ENCODE measurements around the gene PWWP2B.

Gene PWWP2B

DNA sequence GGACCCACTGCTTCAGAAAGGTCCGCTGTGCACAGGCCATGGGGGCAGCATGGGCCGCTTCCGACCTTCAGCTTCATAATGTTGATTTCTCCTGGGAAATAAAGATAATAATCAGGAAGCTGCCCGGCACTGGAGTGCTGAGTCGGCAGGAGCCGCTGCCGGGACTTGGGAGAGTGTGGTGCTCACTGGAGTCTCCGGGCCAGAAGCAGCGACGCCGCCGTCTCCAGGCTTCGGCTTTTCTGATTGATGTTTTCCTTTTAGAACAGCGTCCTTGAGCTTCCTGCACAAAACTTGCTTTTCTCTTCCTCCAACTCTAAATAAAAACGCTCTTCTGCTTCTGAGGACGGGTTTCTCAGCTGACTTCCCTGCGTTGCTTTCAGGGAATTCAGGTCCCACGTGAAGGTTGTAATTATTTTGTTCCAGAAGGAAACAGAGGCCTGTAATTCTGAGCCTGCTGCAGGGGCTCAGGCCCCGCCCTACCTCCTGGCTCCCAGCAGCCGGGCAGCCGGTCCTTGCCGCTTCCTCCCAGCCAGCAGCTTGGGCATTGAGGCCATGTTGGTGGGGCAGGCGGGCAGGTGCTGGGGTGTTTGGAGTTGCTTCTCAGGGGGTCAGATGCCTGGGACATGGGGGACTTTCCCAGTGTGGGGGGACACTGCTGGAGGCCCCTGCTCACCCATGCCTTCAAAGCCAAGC, 14.7 kb downstream of the PWWP2B start:
- TF ChIP-seq, protein P1, sequence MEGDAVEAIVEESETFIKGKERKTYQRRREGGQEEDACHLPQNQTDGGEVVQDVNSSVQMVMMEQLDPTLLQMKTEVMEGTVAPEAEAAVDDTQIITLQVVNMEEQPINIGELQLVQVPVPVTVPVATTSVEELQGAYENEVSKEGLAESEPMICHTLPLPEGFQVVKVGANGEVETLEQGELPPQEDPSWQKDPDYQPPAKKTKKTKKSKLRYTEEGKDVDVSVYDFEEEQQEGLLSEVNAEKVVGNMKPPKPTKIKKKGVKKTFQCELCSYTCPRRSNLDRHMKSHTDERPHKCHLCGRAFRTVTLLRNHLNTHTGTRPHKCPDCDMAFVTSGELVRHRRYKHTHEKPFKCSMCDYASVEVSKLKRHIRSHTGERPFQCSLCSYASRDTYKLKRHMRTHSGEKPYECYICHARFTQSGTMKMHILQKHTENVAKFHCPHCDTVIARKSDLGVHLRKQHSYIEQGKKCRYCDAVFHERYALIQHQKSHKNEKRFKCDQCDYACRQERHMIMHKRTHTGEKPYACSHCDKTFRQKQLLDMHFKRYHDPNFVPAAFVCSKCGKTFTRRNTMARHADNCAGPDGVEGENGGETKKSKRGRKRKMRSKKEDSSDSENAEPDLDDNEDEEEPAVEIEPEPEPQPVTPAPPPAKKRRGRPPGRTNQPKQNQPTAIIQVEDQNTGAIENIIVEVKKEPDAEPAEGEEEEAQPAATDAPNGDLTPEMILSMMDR (IDR thresholded peaks at IDR 0.05; ENCODE audit: low read depth, low read length) = no peak
- peak in 1 of 2 donors; percentile 19 for DNase-seq (ENCODE audit: low read depth in 2 of 2)
- H3K4me3 ChIP-seq (replicated peaks in 1 of 2; ENCODE audit: low read depth in 2 of 2, low read length in 2 of 2) = no peak overlapping the region

DNA sequence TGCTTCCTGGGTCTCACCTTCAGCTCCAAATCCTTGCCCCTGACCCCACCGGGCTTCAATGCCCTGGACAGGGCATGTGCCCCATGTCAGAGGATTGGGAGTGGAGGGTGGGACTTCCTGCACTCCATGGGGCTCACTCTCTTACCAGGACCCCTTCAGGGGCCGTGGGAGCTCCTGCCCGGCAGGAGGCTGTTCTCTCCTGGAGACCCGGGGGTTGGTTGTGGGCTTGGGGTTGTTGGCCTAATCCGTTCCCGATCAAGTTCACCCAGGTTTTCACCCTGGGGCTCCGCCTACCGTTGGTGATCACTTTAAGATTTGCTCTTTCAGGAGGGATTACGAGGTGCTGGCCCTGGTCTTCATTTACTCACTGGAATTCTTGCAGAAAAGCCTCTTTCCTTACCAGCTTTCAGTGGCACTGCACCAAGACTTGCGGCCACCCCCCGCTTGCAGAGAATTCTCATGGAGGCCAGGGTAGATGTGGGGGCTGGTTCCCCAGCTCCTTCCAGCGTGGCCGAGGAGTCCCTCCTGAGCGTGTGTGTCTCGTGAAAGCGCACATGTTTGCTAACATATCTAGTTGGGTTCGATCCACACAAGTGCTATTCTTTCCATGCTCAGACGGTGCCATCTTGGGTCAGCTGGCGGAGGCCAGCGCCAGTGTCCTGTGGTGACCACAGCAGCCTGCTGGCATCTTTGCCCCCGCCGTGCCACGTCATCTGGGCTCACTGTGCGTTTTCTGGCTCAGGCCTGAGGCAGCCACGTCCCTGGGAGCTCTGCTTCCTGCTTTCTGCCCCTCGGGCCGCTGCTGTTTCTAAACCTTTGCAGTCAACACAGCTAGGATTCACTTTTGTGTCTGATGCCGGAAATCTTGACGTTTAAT, 15.6 kb downstream of the PWWP2B start:
- no peak overlapping the region for H3K4me3 ChIP-seq (replicated peaks in 1 of 2; ENCODE audit: low read depth in 2 of 2, low read length in 2 of 2)

DNA sequence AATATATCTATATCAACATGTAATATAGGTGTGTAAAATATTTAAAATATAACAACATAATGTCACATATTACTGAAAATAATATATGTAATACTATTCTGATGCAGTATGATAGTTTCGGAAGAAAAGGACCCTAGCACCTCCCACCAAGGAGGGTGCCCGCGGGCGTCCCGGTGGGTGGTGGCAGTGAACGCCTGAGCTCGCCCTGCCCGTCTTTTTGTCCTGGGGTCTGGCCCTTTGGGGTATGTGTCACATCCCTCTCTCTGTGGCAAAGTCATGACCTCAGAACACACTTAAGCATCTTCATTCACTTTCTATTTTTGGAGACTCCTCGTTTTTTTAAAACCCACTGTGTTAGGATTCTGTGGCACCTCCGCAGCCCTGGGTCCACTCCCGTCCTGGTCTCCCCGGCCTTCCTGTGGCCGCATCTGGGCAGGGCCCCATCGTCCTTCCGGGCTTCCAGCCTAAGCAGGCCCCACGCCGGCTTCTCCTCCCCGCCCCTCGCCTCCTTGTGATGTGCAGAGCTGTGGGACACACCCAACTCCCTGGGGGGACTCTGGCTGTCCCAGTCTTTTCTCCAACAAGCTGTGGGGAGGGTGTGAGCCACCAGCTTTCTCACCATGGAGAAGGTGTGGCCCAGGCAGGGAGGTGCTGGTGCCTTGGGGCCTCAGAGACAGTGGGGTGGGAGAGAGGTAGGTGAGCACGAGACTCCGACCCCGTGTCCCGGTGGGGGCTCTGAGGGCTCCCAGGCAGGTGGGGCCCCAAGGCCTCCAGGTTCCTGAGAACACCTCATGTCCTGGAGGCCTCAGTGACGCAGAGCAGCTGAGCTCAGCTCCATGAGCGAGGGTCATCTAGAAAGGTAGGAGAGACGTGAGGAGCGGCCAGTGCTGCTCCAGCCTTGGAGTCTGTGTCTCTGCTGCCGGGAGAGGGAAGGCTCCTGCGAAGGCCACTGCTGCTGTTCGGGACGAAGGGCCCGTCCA, 16.5 kb downstream of the PWWP2B start:
- TF ChIP-seq, protein P1 (IDR thresholded peaks at IDR 0.05; ENCODE audit: low read depth, low read length) = no peak
- H3K4me3 ChIP-seq (replicated peaks in 1 of 2; ENCODE audit: low read depth in 2 of 2, low read length in 2 of 2) = no peak overlapping the region
- DNase-seq (ENCODE audit: low read depth in 2 of 2) = no peak

More for the DNA sequence above, 15.6 kb downstream of the PWWP2B start:
- no peak for DNase-seq (ENCODE audit: low read depth in 2 of 2)
- TF ChIP-seq, protein P1 (IDR thresholded peaks at IDR 0.05; ENCODE audit: low read depth, low read length) = no peak

DNA sequence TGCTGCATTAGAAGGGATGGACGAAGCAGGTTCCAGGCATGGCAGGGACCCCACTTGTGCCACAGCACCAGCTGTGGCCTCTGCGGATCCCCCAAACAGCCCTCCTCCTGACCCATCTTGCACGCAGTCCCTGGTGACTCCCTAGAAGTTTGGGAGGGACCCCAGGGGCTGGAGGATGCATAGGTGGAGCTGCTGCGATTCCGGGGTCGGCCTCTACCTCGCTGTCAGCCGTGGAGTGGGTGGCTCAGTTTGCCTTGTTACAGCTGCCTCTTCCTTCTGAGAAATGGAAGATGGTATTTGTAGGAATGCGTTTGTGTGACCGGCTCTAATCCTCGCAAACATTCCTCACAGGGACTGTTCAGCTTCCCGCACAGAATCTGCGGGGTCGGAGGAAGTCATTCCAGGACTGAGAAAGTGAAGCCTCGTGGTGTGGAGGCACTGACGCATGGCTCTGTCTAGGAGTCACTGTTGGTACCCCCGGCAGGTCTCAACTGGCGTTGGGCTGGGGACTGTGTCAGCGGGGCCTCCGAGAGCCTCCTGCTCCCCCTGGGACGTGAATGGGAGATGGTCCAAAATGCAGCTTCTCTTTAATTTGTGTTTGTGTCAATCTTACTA, 17.5 kb downstream of the PWWP2B start:
- no peak overlapping the region for H3K4me3 ChIP-seq (replicated peaks in 1 of 2; ENCODE audit: low read depth in 2 of 2, low read length in 2 of 2)
- DNase-seq (ENCODE audit: low read depth in 2 of 2) = no peak
- TF ChIP-seq, protein P1 (IDR thresholded peaks at IDR 0.05; ENCODE audit: low read depth, low read length) = no peak

DNA sequence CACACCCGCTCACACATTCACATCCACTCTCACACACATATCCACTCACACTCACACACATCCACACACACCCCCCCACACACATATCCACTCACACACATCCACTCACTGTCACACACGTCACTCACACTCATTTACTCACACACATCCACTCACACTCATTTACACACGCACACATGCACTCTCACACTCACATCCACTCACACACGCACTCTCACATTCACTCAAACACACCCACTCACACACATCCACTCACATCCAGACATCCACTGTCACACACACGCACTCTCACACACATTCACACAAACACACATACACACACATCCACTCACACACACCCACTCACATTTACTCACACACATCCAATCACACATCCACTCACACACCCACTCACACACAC, 18.3 kb downstream of the PWWP2B start:
- H3K4me3 ChIP-seq (replicated peaks in 1 of 2; ENCODE audit: low read depth in 2 of 2, low read length in 2 of 2) = no peak overlapping the region
- TF ChIP-seq, protein P1 (IDR thresholded peaks at IDR 0.05; ENCODE audit: low read depth, low read length) = no peak
- no peak for DNase-seq (ENCODE audit: low read depth in 2 of 2)

DNA sequence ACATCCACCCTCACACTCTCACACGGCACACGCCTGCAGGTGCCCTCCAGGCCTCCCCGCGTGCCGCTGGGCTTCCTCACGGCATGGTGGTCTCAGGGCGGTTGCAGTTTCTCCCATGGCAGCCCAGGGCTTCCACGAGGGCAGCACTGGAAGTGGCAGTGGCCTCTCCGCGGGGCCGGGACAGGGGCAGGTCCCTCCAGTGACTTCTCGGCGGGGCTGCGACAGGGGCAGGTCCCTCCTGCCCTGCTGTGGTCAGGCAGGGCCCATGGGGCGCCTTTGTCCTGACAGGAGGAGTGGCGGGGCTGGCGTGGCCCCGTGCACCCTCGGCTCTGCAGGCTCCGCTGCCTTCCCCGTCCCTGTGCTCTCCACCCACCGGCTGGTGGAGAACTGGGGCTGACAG, 19.0 kb downstream of the PWWP2B start:
- DNase-seq (ENCODE audit: low read depth in 2 of 2) = no peak
- TF ChIP-seq, protein P1 (IDR thresholded peaks at IDR 0.05; ENCODE audit: low read depth, low read length) = no peak
- no peak overlapping the region for H3K4me3 ChIP-seq (replicated peaks in 1 of 2; ENCODE audit: low read depth in 2 of 2, low read length in 2 of 2)

All from cardiac fibroblast (primary cell).